Measurements from ENCODE around the gene PCCA.

GRCh38 chr13:100159584-100159983, 70.7 kb downstream of the PCCA start:
- no peak for TF ChIP-seq MAX (IDR thresholded peaks at IDR 0.05; ENCODE audit: low read depth)
- TF ChIP-seq GABPA (IDR thresholded peaks at IDR 0.05; ENCODE audit: low read depth): no peak
- TF ChIP-seq POLR2AphosphoS5 (IDR thresholded peaks at IDR 0.05; ENCODE audit: low read depth, low read length): no peak
- TF ChIP-seq SIN3A (IDR thresholded peaks at IDR 0.05; ENCODE audit: borderline replicate concordance, low read depth, low read length): no peak
- TF ChIP-seq, protein P1, sequence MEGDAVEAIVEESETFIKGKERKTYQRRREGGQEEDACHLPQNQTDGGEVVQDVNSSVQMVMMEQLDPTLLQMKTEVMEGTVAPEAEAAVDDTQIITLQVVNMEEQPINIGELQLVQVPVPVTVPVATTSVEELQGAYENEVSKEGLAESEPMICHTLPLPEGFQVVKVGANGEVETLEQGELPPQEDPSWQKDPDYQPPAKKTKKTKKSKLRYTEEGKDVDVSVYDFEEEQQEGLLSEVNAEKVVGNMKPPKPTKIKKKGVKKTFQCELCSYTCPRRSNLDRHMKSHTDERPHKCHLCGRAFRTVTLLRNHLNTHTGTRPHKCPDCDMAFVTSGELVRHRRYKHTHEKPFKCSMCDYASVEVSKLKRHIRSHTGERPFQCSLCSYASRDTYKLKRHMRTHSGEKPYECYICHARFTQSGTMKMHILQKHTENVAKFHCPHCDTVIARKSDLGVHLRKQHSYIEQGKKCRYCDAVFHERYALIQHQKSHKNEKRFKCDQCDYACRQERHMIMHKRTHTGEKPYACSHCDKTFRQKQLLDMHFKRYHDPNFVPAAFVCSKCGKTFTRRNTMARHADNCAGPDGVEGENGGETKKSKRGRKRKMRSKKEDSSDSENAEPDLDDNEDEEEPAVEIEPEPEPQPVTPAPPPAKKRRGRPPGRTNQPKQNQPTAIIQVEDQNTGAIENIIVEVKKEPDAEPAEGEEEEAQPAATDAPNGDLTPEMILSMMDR (IDR thresholded peaks at IDR 0.05): no peak
- TF ChIP-seq RFX5 (IDR thresholded peaks at IDR 0.05; ENCODE audit: low read length): no peak
- no peak for TF ChIP-seq ZBTB33 (IDR thresholded peaks at IDR 0.05; ENCODE audit: borderline replicate concordance, low read depth)
- TF ChIP-seq NFIC (IDR thresholded peaks at IDR 0.05; ENCODE audit: borderline replicate concordance): no peak
- no peak for TF ChIP-seq JUND (IDR thresholded peaks at IDR 0.05)
